NCI-H526 treated with DMSO at 0.1 percent for 48 hours (cell line): Measurements from ENCODE around the gene PRR22.
A peak's percentile ranks its signal among the peaks of the same experiment; 100 is the strongest.
"Not testable (repeated sequence)": the region's sequence is repeated elsewhere in the genome, so short reads cannot be mapped to it uniquely, and the experiment has no call there.

Experiments used
- DNase-seq: peaks from one replicate; lab custom pipeline; 2025; lab: John Stamatoyannopoulos, UW

Gene PRR22

DNA sequence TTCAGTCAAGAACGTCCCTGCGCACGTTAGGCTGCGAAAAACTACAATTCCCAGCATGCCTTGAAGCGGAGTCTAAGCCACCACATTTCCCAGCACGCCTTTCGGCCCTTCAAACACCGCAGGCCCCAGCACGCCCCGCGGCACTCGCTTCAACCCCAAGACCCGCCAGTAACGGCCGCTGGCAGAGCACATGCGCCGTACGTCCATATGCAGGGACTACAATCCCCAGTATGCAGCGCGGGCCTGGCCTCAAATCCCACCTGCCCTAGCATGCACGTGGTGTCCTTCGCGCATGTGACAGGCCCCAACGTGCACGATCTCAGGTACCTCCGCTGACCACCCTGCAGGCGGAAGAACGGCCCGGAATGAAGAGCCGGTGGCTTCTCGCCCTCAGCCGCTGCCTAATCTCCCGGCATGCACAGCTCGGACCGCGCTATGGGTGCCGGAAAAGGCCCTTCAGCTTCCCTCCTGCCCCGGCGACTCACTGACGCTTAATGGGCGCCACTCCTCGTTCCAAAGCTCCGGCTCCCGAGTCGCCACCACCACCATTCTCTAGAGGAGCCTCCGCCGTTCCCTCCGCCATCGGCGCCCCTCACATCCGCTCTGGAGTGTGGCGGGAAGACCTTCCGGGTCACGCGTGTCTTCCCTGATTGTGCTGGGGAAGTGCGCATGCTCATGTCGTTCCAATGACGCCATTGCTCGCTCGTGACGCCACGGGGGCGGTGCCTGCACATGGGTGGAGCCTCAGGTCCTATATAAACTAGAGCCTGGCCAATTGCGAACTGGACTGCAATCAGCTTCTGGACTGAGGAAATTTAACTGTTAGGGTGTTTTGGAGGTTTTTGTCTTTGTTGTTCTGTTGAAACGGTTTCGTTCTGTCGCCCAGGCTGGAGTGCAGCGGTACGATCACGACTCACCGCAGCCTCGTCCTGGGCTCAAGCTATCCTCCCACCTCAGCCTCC, 6.3 kb upstream of the PRR22 start, which contains the start of gene DUS3L:
TSS of gene DUS3L (minus strand) at position 605 of the 962 bp plus-strand sequence. CDS start at position 583, 22 bp downstream.
- peak; percentile 87 for DNase-seq

DNA sequence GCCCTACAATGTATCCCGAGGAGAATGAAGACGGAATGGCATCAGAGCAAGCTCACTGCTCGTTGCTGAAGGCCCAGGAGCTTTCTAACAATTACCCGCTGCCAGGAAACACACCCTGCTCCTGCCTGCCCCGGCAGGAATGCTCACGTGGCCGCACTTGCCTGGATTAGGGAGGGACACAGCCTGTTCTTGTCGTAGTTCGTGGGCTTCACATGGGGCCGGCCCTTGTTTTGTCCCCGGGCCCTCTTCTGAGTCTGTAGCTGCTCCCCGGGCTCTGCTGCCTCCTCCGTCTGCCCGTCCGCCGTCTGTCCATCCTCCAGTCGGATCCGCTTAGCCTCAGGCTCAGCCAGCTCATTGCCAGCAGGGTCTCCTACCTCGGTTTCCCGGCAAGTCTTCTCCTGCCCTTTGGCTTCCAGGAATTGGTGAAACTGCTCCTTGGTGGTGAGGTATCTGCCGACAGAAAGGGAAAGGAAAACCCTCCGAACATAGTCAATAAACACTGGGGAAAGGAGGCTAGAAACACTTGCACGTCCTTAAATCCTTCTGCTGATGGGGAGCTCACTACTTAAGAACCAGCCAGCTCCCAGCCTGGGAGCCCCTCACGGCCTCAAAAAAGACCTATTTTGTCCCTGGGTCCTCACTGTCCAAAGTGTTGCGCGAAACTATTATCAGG, 5.5 kb upstream of the PRR22 start:
- DNase-seq: no peak

DNA sequence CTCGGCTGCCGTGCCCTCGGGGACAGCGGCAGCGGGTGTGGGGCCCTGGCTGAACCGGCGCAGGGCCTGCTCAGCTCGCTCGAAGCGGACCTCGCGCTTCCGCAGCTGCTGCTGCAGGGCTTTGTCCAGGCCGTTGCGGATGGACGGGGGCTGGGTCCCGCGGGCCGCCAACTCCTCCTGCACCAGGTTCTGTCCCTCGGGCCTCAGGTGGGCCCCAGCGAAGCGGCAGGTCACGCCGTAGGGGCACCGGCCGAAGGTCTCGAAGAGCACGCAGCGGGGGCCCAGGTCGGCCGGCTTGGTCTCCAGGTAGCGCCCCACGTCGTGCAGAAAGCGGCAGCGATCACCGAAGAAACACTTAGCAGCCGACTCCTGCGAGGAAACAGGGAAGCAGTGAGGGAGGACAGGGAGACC, 4.8 kb upstream of the PRR22 start:
- no peak for DNase-seq

DNA sequence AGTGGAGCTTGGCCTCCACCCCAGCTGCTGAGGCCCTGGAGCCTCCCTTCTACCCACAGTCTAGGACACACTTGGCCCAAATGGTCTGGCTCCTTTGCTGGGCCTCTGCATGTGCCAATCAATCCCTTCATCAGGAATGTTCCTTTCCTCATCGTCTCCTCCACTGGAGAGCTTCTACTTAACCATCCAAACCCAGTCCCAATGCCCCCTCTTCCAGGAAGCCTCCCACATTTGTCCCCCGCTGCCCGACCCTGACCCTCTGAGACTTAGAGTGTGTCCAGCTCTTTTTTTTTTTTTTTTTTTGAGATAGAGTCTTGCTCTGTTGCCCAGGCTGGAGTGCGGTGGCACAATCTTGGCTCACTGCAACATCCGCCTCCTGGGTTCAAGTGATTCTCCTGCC, 3.9 kb upstream of the PRR22 start:
- DNase-seq: no peak

DNA sequence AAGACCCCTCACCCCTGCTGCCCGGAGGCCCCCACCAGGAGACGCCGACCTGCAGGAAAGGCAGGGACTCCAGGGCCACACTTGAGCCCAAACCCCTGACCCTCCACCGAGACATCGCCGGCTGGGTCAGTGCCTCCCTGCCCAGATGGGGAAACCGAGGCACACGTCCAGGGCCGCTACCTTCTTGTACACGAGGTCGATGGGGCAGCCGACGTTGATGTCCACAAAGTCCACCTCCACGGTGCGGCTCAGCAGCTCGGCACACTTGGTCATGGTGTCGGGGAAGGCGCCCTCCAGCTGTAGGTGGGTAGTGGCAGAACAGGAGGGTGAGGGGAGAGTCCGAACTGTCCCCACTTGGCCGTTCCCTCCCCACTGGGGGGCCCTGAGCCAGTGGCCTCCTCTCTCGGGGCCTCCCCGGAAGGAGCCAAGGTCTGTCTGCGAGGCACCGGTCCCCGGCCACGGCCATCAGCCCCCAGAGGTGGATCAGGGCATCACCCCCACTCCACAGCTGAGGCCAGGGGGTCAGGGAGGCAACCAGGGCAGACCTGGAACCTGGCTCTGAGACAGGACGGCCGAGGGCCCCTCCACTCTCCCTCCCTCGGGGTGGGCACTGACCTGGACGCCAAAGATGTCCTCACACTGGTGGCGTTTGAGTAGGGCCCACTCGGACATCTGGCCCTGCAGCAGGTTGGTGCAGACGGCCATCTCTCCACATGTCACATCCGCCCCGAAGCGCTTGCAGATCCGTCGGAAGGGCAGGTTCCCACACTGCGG, 3.0 kb upstream of the PRR22 start:
- DNase-seq: no peak

DNA sequence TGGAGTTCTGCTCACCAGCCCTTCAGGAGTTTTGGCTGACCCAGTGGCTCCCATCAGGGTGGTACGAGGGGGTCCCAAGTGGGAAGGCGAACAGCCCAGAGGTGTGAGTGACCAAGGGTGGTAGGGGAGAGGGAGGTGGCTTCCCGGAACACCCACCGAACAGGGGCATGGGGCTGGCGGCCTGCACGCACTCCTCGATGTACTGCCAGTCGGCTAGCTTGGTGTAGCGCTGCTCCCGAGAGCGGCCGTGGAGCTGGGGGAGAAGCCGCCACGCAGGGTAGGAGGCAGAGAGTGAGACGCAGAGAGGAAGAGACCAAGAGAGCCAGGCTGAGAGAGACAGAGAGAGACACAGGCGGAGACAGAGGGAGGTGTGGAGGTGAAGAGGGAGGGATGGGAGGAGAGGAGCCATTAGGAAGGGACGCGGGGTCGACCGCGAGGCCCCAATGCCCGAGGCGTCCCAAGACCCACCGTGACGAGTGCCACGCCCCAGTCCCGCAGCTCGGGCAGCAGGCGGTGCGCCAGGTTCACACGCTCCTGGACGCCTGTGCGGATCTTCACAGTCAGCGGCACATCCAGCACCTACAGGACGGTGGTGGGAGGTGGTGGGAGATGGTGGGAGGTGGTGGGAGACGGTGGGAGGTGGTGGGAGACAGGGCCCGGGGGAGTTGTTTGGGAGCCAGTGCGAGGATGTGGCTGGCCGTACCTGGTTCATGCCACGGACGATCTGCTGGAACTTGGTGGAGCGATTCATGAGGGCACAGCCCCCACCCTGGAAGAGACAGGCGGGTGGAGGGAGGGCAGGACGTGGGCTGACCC, 2.3 kb upstream of the PRR22 start:
- DNase-seq: no peak

DNA sequence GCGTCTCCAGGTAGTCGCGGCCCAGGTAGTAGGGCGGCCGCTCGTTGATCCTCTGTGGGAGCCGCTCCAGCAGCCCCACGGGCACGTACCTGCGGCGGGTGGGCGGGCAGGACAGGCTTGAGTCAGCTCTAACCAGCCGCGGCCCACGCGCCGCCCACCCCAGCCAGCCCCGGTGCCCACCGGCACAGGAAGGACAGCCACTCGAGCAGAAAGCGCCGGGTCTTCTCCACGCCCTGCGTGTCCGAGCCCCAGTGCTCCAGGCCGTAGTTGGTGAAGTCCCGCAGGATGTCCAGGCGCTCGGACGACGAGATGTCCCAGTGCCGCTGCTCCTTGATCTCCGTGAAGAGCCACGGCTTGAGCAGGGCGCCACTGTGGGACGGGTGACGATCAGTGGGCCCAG, 877 bp upstream of the PRR22 start:
- no peak for DNase-seq

DNA sequence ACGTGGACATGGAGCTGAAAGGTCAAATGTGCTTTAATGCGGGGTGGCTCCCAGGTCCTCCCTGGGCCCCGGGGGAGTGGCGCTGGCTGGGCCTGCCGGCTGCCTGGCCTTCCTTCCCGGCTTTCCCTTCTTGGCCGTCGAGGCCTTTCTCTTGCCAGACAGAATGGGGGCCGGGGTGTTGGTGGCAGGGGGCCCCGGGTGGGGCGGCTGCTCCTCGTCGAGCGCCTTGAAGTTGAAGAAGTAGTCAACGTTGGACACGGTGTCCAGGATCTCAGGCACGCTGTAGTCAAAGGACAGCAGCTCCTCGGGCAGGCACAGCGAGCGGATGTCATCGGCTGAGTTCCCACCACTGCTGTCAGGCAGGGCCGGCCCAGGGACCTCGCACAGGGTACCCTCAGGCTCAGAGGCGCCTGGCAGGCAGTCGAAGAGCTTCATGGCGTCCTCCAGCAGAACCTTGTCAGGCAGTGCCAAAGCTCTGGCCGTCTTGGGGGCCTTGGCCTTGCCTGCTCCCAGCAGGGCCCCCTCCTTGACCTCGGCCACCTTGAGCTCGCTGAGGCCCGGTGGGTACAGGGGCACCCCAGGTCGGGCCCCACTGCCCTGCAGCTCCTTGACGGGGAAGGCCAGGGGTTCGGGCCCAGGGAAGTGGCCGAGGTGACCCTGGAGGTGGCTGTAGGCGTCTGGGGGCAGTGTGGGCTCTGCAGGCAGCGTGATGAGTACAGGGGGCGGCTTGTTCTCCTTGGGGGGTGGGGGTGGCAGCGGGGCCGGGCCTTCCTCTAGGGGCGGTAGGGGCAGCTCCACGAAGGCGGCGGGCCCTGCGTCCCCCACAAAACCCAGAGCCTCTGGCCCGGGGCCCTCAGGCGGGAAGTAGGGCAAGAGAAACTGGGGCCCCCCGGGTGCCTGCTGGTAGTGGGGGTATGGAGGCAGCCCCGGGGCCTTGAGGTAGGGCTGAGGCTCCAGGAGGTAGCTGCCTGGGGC, 1.3 kb downstream of the PRR22 start:
- DNase-seq: no peak

DNA sequence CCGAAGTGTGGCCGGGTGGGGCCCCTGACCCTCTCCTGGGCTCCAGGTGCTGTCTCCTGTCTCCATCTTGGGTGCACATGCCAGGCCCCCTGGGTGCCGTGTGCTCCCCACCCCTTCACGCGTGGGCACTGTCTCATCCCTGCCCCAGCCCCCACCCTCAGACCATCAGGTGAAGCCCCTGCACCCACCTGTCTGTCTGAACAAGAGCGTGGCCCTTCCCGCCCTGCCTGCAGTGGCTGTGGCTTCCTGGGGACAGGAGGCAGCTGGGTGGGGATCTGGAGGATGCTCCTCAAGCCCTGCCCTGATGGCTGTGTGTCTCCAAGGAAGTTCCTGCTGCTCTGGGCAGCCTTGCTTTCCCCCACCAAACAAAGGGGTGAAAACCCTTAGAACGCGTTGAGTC, 2.2 kb downstream of the PRR22 start:
- DNase-seq: no peak

DNA sequence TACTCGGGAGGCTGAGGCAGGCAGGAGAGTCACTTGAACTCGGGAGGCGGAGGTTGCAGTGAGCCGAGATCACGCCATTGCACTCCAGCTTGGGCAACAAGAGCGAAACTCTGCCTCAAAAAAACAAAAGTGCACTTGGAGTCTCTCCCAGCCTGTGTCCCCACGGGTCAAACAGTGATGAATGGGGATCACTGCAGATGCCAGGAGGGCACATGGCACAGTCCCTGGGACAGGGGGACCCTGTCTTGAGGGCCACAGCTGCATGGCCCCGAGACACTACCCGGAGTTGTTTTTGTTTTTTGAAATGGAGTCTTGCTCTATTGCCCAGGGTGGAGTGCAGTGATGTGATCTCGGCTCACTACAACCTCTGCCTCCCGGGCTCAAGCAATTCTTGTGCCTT, 3.6 kb downstream of the PRR22 start:
- not testable (repeated sequence) for DNase-seq

DNA sequence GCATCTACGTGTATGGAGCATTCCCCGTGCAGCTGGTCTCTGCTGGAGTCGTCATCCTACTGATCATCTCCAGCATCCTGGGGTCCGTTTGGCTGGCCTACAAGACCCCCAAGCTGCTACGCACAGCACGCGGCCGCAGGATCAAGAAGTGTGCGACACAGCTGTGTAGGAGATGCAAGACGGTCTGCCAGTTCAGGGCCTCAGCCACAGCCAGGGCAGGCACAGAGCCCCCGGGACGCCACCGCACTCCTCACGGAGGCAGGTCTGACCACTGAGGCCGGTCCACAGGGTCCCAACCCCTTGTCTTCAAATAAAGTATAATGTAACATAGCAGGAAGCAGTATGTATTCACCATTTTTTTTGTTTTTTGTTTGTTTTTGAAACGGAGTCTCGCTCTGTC, 6.1 kb downstream of the PRR22 start:
- no peak for DNase-seq

DNA sequence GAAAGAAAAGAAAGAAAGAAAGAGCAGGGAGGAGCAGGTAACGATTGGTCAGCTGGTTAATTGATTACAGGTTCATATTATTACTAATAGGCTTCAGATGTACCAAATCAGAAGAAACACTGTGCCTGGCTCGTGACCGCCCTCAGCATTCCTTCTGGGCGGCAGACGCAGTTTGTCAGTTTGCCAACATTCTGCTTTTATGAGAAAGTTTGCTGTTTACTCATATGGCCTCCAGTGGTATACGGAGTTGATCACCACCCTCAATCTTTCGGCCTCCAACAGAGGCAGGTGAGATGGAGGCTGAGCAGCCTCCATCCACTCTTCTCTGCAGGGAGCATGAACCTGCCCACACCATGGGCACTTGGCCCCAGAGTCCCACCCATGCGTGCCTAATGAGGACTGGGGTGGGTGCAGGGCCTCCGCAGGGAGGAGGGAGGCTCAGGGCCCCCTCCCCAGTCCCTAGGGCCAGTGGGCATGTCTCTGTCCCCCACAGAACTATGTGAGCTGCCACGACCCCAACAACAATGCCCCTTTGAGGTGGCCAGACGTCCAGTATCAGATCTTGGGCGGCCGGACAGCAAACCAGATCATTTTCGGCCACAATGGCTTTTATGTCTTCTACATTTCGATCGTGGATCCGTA, 8.8 kb downstream of the PRR22 start:
- no peak for DNase-seq

DNA sequence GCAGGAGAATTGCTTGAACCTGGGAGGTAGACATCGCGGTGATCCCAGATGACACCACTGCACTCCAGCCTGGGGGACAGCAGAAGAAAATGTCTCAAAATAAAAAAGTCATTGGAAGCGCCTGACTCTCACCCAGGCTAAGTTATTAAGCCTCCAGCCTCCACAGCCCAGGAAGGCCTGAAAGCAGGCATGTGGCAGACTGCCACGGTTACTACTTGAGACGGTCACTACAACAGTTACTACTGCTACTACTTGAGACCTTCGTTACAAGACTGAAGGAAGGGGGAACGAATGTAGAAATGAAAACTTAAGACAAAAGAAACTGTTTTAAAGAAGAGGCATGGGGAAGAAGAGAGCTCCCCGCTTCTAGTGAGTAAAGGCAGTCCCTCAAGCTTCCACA, 9.6 kb downstream of the PRR22 start:
- no peak for DNase-seq

DNA sequence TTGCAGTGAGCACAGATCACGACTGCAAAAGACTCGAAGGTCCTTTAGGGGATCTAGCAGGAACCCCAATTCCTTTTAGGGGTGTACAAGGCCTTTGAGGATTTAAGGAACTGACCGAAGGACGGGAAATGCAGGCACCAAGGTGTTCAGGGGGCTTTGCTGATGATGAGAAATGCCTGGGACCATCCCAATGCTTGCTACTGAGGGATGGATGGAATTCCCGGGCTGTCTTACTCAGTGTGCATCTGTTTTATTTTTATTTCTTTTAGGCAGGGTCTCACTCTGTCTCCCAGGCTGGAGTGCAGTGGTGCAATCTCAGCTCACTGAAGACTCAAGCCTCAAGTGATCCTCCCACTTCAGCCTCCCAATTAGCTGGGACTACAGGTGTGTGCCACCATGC, 11.3 kb downstream of the PRR22 start:
- DNase-seq: no peak

DNA sequence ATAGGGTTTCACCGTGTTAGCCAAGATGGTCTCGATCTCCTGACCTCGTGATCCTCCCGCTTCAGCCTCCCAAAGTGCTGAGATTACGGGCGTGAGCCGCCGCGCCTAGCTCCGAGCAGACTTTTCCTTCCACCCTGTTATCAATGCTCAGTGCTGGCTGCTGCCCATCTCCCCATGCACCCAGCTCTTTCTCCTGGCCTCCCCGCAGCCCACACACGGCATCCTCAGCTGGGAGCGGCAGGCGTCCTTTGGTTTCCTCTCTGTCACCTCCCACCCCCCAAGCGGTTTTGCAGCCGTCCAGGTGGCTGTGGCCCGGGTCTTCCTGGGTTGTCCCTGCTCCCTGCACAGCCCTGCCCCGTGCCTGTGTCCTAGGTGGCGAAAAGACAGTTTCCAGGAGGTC, 12.1 kb downstream of the PRR22 start:
- no peak for DNase-seq

DNA sequence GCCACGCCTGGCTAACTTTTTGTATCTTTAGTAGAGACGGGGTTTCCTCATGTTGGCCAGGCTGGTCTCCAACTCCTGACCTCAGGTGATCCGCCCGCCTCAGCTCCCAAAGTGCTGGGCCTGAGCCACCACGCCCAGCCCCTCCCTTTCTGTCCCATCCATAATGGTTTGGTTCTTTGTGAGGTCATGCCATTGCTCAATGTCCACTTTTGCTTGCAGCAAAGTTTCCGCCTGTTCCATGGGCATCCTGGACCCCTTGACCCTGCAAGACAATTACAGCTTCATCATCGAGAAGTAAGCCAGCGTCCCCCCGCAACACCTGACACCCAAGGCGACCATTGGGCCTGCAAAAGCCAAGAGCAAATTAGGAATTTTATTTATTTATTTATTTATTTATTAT, 16.6 kb downstream of the PRR22 start:
- no peak for DNase-seq

DNA sequence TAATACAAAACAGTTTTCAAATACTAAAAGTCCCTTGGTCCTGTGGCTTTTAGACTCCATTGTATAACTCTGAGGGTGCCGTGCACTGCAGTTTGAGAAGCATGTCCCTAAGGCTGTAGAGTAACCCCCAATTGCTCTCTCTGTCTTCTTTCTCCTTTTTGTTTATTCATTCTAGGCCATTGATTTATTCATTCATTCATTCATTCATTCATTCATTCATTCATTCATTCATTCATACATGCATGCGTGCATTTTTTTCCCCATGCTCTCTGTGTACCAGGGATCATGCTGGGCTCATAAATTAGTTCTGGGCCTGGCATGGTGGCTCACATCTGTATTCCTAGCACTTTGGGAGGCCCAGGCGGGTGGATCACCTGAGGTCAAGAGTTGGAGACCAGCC, 19.3 kb downstream of the PRR22 start:
- no peak for DNase-seq

DNA sequence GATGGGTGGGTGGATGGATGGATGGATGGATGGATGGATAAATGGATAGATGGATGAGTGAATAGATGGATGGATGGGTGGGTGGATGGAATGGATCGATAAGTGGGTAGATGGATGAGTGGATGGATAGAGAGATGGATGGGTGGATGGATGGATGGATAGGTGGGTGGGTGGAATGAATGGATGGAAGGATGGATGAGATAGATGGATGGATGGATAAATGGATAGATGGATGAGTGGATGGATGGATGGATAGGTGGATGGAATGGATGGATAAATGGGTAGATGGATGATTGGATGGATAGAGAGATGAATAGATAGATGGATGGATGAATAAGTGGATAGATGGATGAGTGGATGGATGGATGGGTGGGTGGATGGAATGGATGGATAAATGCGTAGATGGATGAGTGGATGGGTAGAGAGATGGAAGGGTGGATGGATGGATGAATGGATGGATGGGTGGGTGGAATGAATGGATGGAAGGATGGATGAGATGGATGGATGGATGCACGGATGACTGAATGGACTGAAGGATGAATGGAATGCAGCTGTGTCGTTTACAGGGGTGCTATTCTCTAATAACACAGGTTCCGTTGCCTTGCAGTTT, 21.8 kb downstream of the PRR22 start:
- DNase-seq: no peak

DNA sequence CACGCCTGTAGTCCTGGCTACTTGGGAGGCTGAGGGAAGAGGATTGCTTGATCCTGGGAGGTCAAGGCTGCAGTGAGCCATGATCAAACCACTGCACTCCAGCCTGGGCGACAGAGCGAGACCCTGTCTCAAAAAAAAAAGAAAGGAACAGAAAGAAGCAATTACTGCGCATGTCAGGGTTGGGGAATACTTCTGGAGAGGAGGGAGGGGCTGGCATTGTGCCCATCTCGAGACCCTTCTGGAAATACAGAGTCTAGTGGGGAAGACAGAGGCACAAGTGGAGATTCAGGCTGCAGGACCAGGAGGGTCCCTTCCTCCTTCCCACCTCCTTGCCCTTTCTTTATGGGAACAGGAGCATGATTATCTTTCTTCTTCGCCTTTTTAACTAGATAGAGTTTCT, 30.8 kb downstream of the PRR22 start:
- DNase-seq: no peak

DNA sequence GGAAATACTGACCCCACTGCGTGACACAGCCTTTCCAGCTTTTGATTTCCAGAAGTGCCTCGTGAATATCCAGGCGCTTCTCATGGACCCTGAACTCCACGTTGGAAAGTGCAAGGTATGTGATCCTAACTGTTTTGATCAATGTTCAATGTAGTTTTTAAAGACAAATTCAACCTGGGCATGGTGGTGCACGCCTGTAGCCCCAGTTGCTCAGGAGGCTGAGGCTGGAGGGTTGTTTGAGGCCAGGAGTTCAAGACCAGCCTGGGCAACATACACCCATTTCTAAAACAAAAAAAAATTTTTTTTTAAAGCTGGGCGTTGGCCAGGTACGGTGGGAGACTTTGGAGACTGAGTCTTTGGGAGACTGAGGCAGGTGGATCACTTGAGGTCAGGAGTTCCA, 32.8 kb downstream of the PRR22 start:
- DNase-seq: no peak
